ENCODE data around the gene MRPL58. TPM values are rescaled to one million over a fixed set of nuclear protein-coding genes. Genes with fewer than 3 reads are reported as not detected.

The MRPL58 gene
- total and polyA plus RNA-seq, 4 donors: 14.7 to 55.5 (median 35.7) TPM

- H3K36me3 ChIP-seq (ENCODE audit: control insufficient read depth in 4 of 4, insufficient read depth in 4 of 4, low read length in 4 of 4): no peaks in the 10 kb centered on the region
- no peaks in the 10 kb centered on the region for H3K9me3 ChIP-seq (ENCODE audit: control insufficient read depth in 4 of 4, insufficient read depth in 3 of 4, low read length in 3 of 4)
- TF ChIP-seq, protein P1, sequence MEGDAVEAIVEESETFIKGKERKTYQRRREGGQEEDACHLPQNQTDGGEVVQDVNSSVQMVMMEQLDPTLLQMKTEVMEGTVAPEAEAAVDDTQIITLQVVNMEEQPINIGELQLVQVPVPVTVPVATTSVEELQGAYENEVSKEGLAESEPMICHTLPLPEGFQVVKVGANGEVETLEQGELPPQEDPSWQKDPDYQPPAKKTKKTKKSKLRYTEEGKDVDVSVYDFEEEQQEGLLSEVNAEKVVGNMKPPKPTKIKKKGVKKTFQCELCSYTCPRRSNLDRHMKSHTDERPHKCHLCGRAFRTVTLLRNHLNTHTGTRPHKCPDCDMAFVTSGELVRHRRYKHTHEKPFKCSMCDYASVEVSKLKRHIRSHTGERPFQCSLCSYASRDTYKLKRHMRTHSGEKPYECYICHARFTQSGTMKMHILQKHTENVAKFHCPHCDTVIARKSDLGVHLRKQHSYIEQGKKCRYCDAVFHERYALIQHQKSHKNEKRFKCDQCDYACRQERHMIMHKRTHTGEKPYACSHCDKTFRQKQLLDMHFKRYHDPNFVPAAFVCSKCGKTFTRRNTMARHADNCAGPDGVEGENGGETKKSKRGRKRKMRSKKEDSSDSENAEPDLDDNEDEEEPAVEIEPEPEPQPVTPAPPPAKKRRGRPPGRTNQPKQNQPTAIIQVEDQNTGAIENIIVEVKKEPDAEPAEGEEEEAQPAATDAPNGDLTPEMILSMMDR (IDR thresholded peaks at IDR 0.05; ENCODE audit: control extremely low read depth, extremely low read depth): no peak
- 18 to 22% methylated on average over 17 of the region's 17 CpGs for WGBS, 2 donors
- peaks cover 0 to 15% (median 14%) of the 10 kb centered on the region in 3 donors for H3K27me3 ChIP-seq (ENCODE audit: control insufficient read depth in 3 of 3, insufficient read depth in 3 of 3, low read length in 2 of 3)
- H3K4me1 ChIP-seq (ENCODE audit: control insufficient read depth in 5 of 5, insufficient read depth in 5 of 5, low read length in 5 of 5): peaks cover 0 to 10% (median 0%) of the 10 kb centered on the region in 5 donors
- no peak overlapping the region for H3K27ac ChIP-seq (ENCODE audit: low read depth in 1 of 2, low read length in 1 of 2)
- peak overlapping the region; percentile 32 for H3K4me3 ChIP-seq
- no peak for ATAC-seq (ENCODE audit: insufficient read depth, low FRiP score)
- DNase-seq: no peak
- H3K9ac ChIP-seq (ENCODE audit: insufficient read depth in 1 of 2, low read length in 2 of 2): no peak overlapping the region
These were observed 39.5 kb upstream of the MRPL58 start for GRCh38 chr17:74972973-74973328.

GRCh38 chr17:74975943-74976342 is 36.5 kb upstream of the MRPL58 start:
- DNase-seq: no peak
- no peak overlapping the region for H3K4me3 ChIP-seq
- H3K9me3 ChIP-seq (ENCODE audit: control insufficient read depth in 4 of 4, insufficient read depth in 3 of 4, low read length in 3 of 4): no peaks in the 10 kb centered on the region
- no peaks in the 10 kb centered on the region for H3K36me3 ChIP-seq (ENCODE audit: control insufficient read depth in 4 of 4, insufficient read depth in 4 of 4, low read length in 4 of 4)
- H3K27ac ChIP-seq (ENCODE audit: low read depth in 1 of 2, low read length in 1 of 2): no peak overlapping the region
- 82% methylated on average over 4 of the region's 4 CpGs for WGBS, 2 donors
- no peak for ATAC-seq (ENCODE audit: insufficient read depth, low FRiP score)
- TF ChIP-seq, protein P1 (IDR thresholded peaks at IDR 0.05; ENCODE audit: control extremely low read depth, extremely low read depth): no peak
- peaks cover 0 to 13% (median 12%) of the 10 kb centered on the region in 3 donors for H3K27me3 ChIP-seq (ENCODE audit: control insufficient read depth in 3 of 3, insufficient read depth in 3 of 3, low read length in 2 of 3)
- H3K4me1 ChIP-seq (ENCODE audit: control insufficient read depth in 5 of 5, insufficient read depth in 5 of 5, low read length in 5 of 5): peaks cover 0 to 10% (median 0%) of the 10 kb centered on the region in 5 donors
- H3K9ac ChIP-seq (ENCODE audit: insufficient read depth in 1 of 2, low read length in 2 of 2): no peak overlapping the region

DNA sequence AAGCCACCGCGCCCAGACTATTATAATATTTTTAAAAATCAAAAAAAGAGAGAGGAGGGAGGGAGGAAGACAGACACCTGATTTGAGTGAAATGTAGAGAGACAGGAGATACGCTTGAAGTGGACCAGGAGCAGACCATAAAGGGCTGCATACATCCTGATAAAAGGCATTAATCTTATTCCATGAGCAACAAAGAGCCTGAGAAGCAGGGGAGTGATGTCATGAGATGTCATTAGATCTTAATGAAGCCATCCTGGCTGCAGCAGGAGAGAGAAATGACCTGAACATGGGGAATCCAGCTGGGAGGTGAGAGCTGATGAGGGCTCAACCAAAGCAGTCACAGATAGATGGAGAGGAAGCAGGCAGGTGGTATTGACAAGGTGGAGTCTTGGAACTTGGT is 34.7 kb upstream of the MRPL58 start:
- H3K27ac ChIP-seq (ENCODE audit: low read depth in 1 of 2, low read length in 1 of 2): no peak overlapping the region
- TF ChIP-seq, protein P1 (IDR thresholded peaks at IDR 0.05; ENCODE audit: control extremely low read depth, extremely low read depth): no peak
- peaks cover 0 to 12% (median 10%) of the 10 kb centered on the region in 3 donors for H3K27me3 ChIP-seq (ENCODE audit: control insufficient read depth in 3 of 3, insufficient read depth in 3 of 3, low read length in 2 of 3)
- H3K9me3 ChIP-seq (ENCODE audit: control insufficient read depth in 4 of 4, insufficient read depth in 3 of 4, low read length in 3 of 4): no peaks in the 10 kb centered on the region
- no peak overlapping the region for H3K9ac ChIP-seq (ENCODE audit: insufficient read depth in 1 of 2, low read length in 2 of 2)
- ATAC-seq (ENCODE audit: insufficient read depth, low FRiP score) (no peak), DNase-seq (no peak)
- 90 to 94% methylated on average over 3 of the region's 3 CpGs for WGBS, 2 donors
- H3K36me3 ChIP-seq (ENCODE audit: control insufficient read depth in 4 of 4, insufficient read depth in 4 of 4, low read length in 4 of 4): no peaks in the 10 kb centered on the region
- H3K4me1 ChIP-seq (ENCODE audit: control insufficient read depth in 5 of 5, insufficient read depth in 5 of 5, low read length in 5 of 5): peaks cover 0 to 13% (median 9%) of the 10 kb centered on the region in 5 donors
- no peak overlapping the region for H3K4me3 ChIP-seq

GRCh38 chr17:74978240-74978639 is 34.2 kb upstream of the MRPL58 start:
- H3K9me3 ChIP-seq (ENCODE audit: control insufficient read depth in 4 of 4, insufficient read depth in 3 of 4, low read length in 3 of 4): no peaks in the 10 kb centered on the region
- no peak overlapping the region for H3K9ac ChIP-seq (ENCODE audit: insufficient read depth in 1 of 2, low read length in 2 of 2)
- no peak overlapping the region for H3K4me3 ChIP-seq
- H3K27ac ChIP-seq (ENCODE audit: low read depth in 1 of 2, low read length in 1 of 2): no peak overlapping the region
- TF ChIP-seq, protein P1 (IDR thresholded peaks at IDR 0.05; ENCODE audit: control extremely low read depth, extremely low read depth): no peak
- DNase-seq (no peak), ATAC-seq (ENCODE audit: insufficient read depth, low FRiP score) (no peak)
- 73 to 82% methylated on average over 3 of the region's 3 CpGs for WGBS, 2 donors
- H3K4me1 ChIP-seq (ENCODE audit: control insufficient read depth in 5 of 5, insufficient read depth in 5 of 5, low read length in 5 of 5): peaks cover 0 to 9% (median 5%) of the 10 kb centered on the region in 5 donors
- no peaks in the 10 kb centered on the region for H3K36me3 ChIP-seq (ENCODE audit: control insufficient read depth in 4 of 4, insufficient read depth in 4 of 4, low read length in 4 of 4)
- peaks cover 0 to 7% (median 6%) of the 10 kb centered on the region in 3 donors for H3K27me3 ChIP-seq (ENCODE audit: control insufficient read depth in 3 of 3, insufficient read depth in 3 of 3, low read length in 2 of 3)

Measured in lung (tissue), 12 donors.